Activated CD4-positive, alpha-beta T cell treated with anti-CD3 and anti-CD28 coated beads, Interleukin-2, Interleukin-4, amounts not matched to agents 100 ng/mL and 50 ng/mL, durations not matched to agents 16 hours and 8 hours (primary cell): ENCODE data around the gene SUPT3H.
"Not testable (repeated sequence)": the region's sequence is repeated elsewhere in the genome, so short reads cannot be mapped to it uniquely, and the experiment has no call there.

Experiments
- DNase-seq: peaks from one replicate; pipeline ENCODE4 v3.0.0-alpha.2; 2020; ENCODE audit warnings: low spot score

The SUPT3H gene

DNA sequence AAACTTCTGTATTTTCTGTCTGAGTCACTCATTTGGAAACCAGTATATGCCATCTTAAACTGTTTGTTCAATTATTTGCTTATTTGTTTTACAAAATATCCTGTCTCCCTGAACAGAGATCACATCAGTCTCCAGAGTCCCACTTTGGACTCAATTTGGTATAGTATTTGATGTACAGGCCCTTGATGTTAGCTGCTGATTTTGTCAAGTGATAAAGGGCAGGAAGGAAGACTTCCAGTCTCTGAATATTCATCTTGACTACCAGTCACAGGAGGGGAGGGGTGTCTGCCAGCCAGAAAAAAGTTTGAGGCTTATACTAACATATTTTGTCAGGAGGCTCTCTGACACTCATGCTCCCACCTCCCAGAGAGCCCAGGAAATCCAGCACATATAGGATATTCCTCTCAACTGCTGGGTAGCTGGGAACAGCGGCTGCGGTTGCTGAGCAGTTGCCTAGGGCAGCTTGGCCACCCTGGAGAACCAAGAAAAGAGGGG is 426.4 kb downstream of the SUPT3H start:
- no peak for DNase-seq

DNA sequence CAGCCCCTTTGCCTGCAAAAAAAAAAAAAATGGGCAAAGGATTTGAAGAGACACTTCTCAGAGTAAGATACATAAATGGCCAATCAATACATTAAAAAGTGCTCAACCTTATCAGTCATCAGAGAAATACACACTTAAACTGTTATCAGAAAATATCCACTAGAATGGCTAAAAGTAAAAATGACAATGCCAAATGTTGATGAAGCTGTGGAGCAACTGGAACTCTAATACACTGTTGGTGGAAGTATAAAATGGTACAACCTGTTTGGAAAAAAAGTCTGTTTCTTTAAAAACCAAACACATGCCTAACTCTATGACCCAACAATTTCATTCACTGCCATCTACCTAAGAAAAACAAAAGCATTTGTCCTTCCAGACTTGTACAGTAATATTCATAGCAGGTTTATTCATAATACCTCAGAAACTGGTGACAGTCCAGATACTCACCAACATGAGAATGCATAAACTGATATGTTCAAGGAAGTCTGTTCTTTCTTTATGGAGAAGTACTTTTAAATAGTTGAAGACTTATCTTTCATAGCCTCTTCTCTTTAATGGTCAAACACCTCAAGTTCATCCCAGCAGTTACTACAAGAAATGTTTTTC is 428.0 kb downstream of the SUPT3H start:
- DNase-seq, result no peak

DNA sequence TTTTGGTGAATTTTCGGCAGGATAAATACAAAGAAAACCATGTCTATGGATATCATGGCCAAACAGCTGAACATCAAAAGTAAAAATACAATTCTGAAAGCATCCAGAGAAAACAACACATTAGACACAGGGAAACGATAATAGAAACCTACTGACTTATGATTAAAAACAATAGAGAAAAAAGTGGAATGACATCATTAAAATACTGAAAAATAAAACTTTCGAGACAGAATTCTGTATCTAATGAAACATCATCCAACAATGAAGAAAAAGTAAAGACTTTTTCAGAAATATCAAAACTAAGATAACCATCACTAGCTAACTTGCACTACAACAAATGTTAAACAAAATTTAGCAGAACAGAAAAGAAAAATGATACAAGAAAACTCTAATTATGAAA is 434.2 kb downstream of the SUPT3H start:
- no peak for DNase-seq

DNA sequence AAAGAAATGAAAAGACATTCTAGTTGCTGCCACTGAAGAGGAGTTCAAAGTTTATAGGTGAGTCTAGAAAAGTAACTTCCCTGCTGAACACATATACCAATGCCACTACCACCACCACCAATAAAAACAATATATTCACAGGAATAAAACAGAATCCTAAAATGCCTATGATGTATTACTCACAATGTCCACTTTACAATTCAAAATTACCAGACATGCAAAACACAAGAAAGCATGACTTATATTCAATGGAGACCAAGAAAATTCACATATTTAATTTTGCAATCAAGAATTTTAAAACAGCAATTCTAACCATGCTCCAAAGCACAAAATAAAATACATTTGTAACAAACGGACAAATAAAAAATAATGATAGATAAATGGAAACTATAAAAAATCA is 434.9 kb downstream of the SUPT3H start:
- DNase-seq, result no peak

- DNase-seq, result no peak
These were observed 435.5 kb downstream of the SUPT3H start for GRCh38 chr6:44942201-44942600.

- no peak for DNase-seq
These were observed 437.4 kb downstream of the SUPT3H start for GRCh38 chr6:44940367-44940766.

DNA sequence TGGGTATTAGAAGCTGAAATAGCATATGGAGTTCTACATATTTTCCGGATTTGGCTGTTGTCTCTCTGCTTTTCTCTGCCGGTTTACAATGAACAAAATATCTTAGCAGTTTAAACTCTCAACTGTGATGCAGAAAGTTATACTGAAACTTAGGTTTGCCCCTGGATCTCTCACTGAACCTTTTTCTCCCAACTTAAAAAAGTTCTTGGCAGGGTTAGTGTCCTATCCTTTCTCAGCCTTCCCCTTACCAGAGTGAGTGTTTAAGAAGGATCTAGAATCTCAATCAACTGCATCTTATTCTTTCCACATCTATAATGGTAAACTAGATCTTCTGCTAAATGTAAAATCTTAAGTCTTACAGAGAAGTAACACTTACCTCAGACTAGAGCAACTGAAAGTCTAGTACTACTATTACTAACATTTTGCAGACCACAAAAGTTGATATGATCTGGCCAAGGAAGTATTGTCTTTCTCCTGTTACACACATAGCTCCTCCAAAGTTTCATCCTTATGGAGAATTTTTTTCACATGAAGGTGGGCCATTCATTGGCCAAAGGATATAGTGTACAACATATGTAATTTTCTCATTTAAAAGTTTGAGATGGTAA is 441.9 kb downstream of the SUPT3H start:
- peak; percentile 17 for DNase-seq

DNA sequence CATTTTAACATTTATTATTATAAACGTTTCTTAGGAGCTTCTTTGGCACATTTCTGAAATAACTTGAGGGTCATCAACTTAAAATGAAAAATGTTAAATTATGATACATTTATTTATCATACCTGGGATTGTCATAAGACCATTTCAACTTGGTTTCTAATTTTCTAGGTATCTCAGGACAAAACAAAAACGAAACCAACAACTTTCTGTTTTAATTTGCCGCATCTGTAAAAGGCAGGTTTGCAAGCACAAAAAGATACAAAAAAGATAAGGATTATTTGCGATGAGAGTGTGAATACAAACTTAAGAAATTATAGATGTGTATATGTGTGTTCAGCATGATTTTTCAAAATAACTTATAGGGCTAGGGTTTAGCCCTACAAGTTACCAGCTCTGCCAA is 444.6 kb downstream of the SUPT3H start:
- peak; percentile 50 for DNase-seq

GRCh38 chr6:44932651-44933091 is 445.1 kb downstream of the SUPT3H start:
- DNase-seq, result peak; percentile 35

DNA sequence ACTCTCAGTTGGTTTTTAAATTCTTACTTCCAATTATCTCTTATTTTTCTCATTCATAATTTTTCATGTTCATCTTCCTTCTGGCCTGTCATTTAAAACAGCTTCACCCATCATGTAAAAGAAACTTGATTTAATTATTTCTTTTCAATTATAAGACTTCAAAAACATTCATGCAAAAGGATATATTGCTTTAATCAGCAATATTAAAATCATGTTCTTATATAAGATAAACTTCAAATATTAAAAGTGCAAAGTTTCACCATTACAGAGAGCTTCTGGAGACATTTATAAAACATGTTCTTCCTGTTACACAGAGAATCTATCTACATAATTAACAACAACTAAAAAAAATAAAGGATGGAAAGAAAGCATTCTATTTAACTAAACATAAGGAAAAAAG is 446.3 kb downstream of the SUPT3H start:
- no peak for DNase-seq

GRCh38 chr6:44926556-44926955 is 451.2 kb downstream of the SUPT3H start:
- no peak for DNase-seq

DNA sequence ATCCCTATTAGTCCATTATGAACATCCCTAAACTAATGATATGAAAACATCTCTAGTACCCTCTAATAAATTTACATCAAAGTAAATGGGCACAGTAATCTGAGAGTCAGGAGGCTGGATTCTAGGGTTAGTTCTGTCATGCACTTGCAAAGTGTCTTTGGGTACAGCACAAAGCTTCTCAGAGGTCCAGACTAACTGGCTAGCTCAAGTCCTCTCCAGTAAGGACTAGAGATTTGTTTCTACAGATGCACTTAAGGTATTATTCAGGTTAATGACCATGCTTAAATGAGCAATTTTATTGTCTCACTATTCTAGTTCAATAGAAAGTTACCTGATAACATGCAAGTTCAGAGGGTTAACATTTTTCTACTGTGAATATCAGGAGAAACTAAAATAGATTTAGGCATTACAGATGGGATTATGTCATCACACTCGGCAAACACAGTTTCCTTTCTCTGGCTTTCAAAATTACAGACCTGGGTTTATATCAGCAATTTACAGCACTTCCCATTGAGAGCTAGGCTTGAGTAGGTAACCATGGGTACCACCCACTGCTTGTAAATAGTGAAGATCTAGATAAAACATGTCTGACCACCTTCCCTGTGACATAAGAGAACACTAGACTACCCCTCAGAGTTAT is 452.5 kb downstream of the SUPT3H start:
- peak; percentile 60 for DNase-seq

DNA sequence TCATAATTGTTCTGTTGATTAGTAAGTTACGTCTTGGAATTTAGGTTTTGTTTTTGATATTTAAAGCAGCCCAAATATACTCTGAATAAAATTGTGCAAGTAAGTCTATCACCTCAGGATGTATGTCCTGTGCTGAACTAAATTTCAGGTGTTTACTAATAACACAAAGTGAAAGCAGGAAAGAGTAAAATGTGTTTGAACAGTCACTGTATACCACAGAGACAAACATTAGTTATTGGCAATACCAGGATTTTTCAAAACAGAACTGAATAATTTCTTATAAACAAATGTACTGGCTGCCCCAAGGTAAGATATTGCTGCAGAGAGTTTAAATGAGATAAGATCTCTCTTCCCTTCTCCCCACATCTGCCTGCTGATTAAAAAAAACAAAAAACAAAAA is 454.3 kb downstream of the SUPT3H start:
- DNase-seq, result peak; percentile 43

DNA sequence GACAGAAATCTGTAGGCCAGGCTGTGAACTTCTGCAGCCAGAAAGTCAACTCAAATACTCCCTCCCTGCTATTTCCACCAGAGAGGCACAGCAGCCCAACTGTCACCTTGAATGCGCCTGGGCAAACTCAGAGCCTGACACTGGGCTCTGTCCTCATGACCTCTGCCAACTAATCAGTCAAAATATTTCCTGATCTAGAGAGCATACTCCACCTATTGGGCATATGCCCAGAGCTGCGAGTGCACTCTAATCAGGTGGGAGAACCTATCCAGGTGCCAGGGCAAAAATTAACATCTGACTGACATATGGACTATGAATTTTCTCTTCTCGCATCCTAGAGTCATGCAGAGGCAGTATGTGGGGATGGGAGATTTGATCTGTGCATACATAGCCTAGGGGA is 455.9 kb downstream of the SUPT3H start:
- DNase-seq, result no peak

GRCh38 chr6:44920952-44921491 is 456.7 kb downstream of the SUPT3H start:
- no peak for DNase-seq

DNA sequence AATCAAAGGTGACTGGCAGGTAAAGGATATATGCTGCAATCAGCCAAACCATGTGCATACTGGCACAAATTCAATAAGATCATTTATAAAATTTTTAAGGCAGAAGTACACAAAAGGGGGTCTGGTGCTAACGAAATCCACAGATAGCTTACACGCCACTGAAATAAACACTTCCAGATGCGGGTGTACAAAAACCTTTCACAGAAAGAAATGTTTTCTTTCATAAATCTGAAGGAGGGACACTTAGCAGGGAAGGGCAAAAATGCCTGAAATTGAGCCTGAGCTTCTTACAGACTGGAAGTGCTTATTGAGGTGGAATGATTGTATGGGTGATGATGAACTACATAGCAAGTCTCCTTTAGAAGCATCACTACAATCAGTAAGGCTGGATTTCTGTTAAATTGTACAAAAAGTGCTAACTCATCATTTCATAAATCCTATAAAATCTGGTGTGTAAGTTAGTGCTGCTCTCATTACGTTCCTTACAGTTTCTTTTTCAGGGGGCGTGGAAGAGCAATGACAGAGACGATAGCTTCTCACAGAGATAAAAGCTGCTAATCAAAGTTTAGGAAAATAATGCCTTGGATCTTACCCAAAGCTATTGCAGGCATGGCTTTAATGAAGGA is 458.9 kb downstream of the SUPT3H start:
- no peak for DNase-seq

- DNase-seq, result no peak
These were observed 460.3 kb downstream of the SUPT3H start for GRCh38 chr6:44917430-44917829.

DNA sequence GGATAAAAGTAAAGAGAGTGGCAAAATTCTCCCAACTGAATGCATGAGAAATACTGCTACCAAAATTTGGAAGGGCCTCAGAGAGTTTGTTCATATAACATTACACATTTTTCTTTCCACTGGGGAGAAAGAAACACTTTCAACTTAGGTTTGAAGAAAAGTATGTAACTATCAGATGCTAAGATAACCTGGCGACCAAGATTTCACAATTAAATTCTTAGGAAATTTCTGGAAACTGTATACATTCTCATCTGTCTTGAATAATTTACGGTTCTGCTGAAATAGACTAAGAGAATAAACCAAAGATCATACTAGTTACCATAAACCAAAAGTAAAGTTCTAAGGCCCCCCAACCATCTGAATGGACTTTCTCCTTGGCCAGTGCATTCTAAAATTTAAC is 462.6 kb downstream of the SUPT3H start:
- DNase-seq, result no peak

DNA sequence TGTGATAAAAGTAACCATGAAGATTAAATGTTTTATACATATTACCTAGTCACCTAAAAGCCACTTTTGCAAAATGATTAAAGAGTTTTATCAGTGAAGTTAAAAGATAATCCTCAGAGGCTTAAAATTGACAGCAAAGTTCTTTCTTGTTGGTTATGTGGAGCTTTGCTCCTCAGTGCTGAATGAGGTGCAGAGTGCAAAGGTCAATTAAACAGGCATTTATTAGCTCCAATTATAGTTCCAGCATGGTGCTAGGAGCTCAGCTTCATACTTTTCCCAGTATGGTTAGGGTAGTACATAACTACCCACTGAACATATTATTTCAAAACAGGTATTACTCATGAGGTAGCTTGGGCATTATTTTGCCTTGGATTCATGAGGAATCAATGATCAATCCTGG is 463.6 kb downstream of the SUPT3H start:
- DNase-seq, result no peak

DNA sequence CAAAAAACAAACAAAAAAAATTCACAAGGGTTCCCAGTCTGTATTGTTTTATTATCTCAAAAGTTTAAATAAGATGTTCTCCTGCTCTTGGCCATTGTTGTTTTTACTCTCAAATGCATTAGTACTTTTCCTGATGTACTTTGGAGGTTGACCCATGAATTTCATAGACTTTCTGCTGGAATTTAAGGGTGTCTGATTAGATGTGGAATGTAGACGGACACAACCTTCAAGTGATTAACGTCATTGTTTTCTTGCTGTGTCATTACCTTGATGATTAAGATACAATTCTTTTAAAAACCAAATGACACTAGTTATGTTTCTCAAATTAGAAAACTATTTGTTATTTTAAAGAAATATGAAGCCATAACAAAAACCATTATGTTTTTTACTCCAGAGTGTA is 471.0 kb downstream of the SUPT3H start:
- DNase-seq, result no peak

- not testable (repeated sequence) for DNase-seq
These were observed 477.4 kb downstream of the SUPT3H start for GRCh38 chr6:44900358-44900757.

DNA sequence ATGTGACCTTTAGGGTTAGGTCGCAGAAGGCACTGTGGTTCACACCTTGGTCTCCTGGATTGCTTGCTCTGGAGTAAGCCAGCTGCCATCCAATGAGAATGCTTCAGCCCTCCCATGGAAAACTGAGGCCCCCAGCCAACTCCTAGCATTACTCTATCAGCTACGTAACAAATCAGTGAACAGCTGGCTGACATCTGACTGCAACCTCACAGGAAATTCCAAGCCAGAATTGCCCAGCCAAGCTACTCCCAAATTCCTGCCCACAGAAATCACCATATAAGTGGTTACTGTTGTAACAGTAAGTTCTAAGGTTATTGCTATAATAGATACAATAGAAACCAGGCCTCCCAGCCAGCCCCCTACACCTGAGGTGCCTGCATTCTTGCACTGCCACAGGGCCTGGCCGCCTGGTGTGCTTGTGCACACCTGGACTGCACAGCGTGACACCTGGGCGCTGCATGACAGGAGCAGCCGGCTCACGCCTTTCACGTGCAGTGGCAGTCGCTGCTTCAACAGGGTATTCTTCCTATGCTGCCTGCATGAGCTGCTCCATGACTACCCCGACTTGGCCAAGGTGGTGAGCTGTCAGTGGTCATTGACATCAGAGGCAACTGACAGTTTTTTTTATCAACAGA is 479.3 kb downstream of the SUPT3H start:
- DNase-seq, result no peak
